ENCODE measurements around the gene DNM2.
A peak's percentile ranks its signal among the peaks of the same experiment; 100 is the strongest.

Gene DNM2

GRCh38 chr19:10699650-10700335, 18.1 kb upstream of the DNM2 start:
- peak; percentile 62 for TF ChIP-seq CTCF (IDR thresholded peaks at IDR 0.05; ENCODE audit: extremely low read depth, insufficient read depth, missing control alignments)
- in situ Hi-C loops (cut with MboI; ENCODE audit: low pct_unique_long_range_greater_than_20kb, low sequenced_read_pairs, unreplicated experiment), result no loop called here
- DNase-seq (ENCODE audit: low spot score), result peak; percentile 81

GRCh38 chr19:10701955-10702525, 15.8 kb upstream of the DNM2 start:
- peak; percentile 70 for DNase-seq (ENCODE audit: low spot score)
- peak; percentile 32 for TF ChIP-seq CTCF (IDR thresholded peaks at IDR 0.05; ENCODE audit: extremely low read depth, insufficient read depth, missing control alignments)
- in situ Hi-C loops (cut with MboI; ENCODE audit: low pct_unique_long_range_greater_than_20kb, low sequenced_read_pairs, unreplicated experiment), result no loop called here

- TF ChIP-seq CTCF (IDR thresholded peaks at IDR 0.05; ENCODE audit: extremely low read depth, insufficient read depth, missing control alignments), result no peak
- in situ Hi-C loops (cut with MboI; ENCODE audit: low pct_unique_long_range_greater_than_20kb, low sequenced_read_pairs, unreplicated experiment), result no loop called here
- no peak for DNase-seq (ENCODE audit: low spot score)
Observed at GRCh38 chr19:10706990-10707389, 10.9 kb upstream of the DNM2 start.

GRCh38 chr19:10707440-10707839, 10.4 kb upstream of the DNM2 start:
- no peak for TF ChIP-seq CTCF (IDR thresholded peaks at IDR 0.05; ENCODE audit: extremely low read depth, insufficient read depth, missing control alignments)
- in situ Hi-C loops (cut with MboI; ENCODE audit: low pct_unique_long_range_greater_than_20kb, low sequenced_read_pairs, unreplicated experiment), result no loop called here
- DNase-seq (ENCODE audit: low spot score), result no peak

GRCh38 chr19:10708291-10708690, 9.6 kb upstream of the DNM2 start:
- no peak for DNase-seq (ENCODE audit: low spot score)
- TF ChIP-seq CTCF (IDR thresholded peaks at IDR 0.05; ENCODE audit: extremely low read depth, insufficient read depth, missing control alignments), result no peak
- in situ Hi-C loops (cut with MboI; ENCODE audit: low pct_unique_long_range_greater_than_20kb, low sequenced_read_pairs, unreplicated experiment), result no loop called here

- TF ChIP-seq CTCF (IDR thresholded peaks at IDR 0.05; ENCODE audit: extremely low read depth, insufficient read depth, missing control alignments), result no peak
- DNase-seq (ENCODE audit: low spot score), result no peak
- in situ Hi-C loops (cut with MboI; ENCODE audit: low pct_unique_long_range_greater_than_20kb, low sequenced_read_pairs, unreplicated experiment), result no loop called here
Observed at GRCh38 chr19:10712045-10712444, 5.8 kb upstream of the DNM2 start.

Measured in GM13977 (cell line).